Large intestine (tissue), 3 donors: Measurements from ENCODE around the gene CRP. TPM values are rescaled to one million over a fixed set of nuclear protein-coding genes. Genes with fewer than 3 reads are reported as not detected.

Experiments
- DNase-seq, 2 donors: peaks; one replicate each; pipeline versions ENCODE4 v3.0.0 to v3.0.0-alpha.2; 2013
- H3K27ac ChIP-seq: one replicate; pipeline ENCODE4 v1.5.1; 2013; ENCODE audit warnings: low read length
- H3K27me3 ChIP-seq: 2 replicates; pipeline ENCODE4 v1.6.1; 2013; ENCODE audit warnings: low read length; ENCODE audit not compliant: control insufficient read depth, insufficient read depth
- H3K36me3 ChIP-seq: 2 replicates; pipeline ENCODE4 v1.6.1; 2013; ENCODE audit warnings: low read length; ENCODE audit not compliant: control insufficient read depth, insufficient read depth
- H3K4me1 ChIP-seq: one replicate; pipeline ENCODE4 v1.6.1; 2013; ENCODE audit warnings: low read length; ENCODE audit not compliant: control insufficient read depth, insufficient read depth
- H3K4me3 ChIP-seq: one replicate; pipeline ENCODE4 v1.5.1; 2013; ENCODE audit warnings: low read length
- H3K9me3 ChIP-seq: one replicate; pipeline ENCODE4 v1.6.1; 2013; ENCODE audit warnings: mild to moderate bottlenecking, low read depth, low read length, moderate library complexity; ENCODE audit not compliant: control insufficient read depth
- WGBS: methylation state at CpG from one replicate; pipeline ENCODE4 v1.1.5; 2013; ENCODE audit warnings: low lambda C conversion rate; ENCODE audit not compliant: insufficient coverage; 5-methylcytosine and 5-hydroxymethylcytosine counted together
- polyA plus RNA-seq: library from polyadenylated mRNA; unstranded; fragments of 120-200 nt; gene quantifications from one replicate; pipeline ENCODE4 v1.2.1, GENCODE V29; 2013

Gene CRP
- polyA plus RNA-seq, 1 donor: not detected

GRCh38 chr1:159663552-159663951 lies 50.8 kb downstream of the CRP start:
- WGBS: 77% methylated on average over 1 of the region's 2 CpGs
- no peaks in the 10 kb centered on the region for H3K4me1 ChIP-seq
- no peaks in the 10 kb centered on the region for H3K36me3 ChIP-seq
- H3K27ac ChIP-seq: no peak overlapping the region
- H3K4me3 ChIP-seq: no peak overlapping the region
- peaks cover 5% of the 10 kb centered on the region for H3K9me3 ChIP-seq
- no peak for DNase-seq
- H3K27me3 ChIP-seq: no peaks in the 10 kb centered on the region

Other genes starting within 250 kb of the CRP start
- 0.07 TPM for gene OR10J5, start 178.6 kb downstream of the CRP start, polyA plus RNA-seq
- gene APCS, start 126.8 kb downstream of the CRP start, polyA plus RNA-seq: 0.06 TPM
- 40.0 TPM for gene DUSP23, start 66.4 kb upstream of the CRP start, polyA plus RNA-seq
- gene FCRL6, start 87.8 kb upstream of the CRP start, polyA plus RNA-seq: 0.69 TPM
- 4.5 TPM for gene SLAMF8, start 112.3 kb upstream of the CRP start, polyA plus RNA-seq
- 0.06 TPM for gene VSIG8, start 148.1 kb upstream of the CRP start, polyA plus RNA-seq
- 0.30 TPM for gene CFAP45, start 185.6 kb upstream of the CRP start, polyA plus RNA-seq
- 271 TPM for gene TAGLN2, start 210.9 kb upstream of the CRP start, polyA plus RNA-seq
- 107 TPM for gene IGSF9, start 231.0 kb upstream of the CRP start, polyA plus RNA-seq
- 0.33 TPM for gene SLAMF9, start 239.6 kb upstream of the CRP start, polyA plus RNA-seq